ENCODE data around the gene CHST4.
"Not testable (repeated sequence)": the region's sequence is repeated elsewhere in the genome, so short reads cannot be mapped to it uniquely, and the experiment has no call there.

CHST4 gene

GRCh38 chr16:71569621-71570020 is 43.4 kb downstream of the CHST4 start:
- no peak for DNase-seq (ENCODE audit: low read depth in 2 of 2)

- no peak for DNase-seq (ENCODE audit: low read depth in 2 of 2)
Observed at GRCh38 chr16:71570144-71570543, 43.9 kb downstream of the CHST4 start.

GRCh38 chr16:71572497-71573116 is 46.4 kb downstream of the CHST4 start:
- no peak for DNase-seq (ENCODE audit: low read depth in 2 of 2)

GRCh38 chr16:71573387-71574094 is 47.3 kb downstream of the CHST4 start:
- no peak for DNase-seq (ENCODE audit: low read depth in 2 of 2)

GRCh38 chr16:71574702-71575101 is 48.5 kb downstream of the CHST4 start:
- no peak for DNase-seq (ENCODE audit: low read depth in 2 of 2)

- DNase-seq (ENCODE audit: low read depth in 2 of 2): no peak
Observed at GRCh38 chr16:71576971-71577370, 50.7 kb downstream of the CHST4 start, which contains the start of gene TAT. TSS of gene TAT (minus strand) at chr16:71577092. CDS start at chr16:71576415, 677 bp downstream.

- DNase-seq (ENCODE audit: low read depth in 2 of 2): not testable (repeated sequence)
Observed at GRCh38 chr16:71582553-71582848, 56.3 kb downstream of the CHST4 start.

GRCh38 chr16:71584543-71585317 is 58.5 kb downstream of the CHST4 start:
- DNase-seq (ENCODE audit: low read depth in 2 of 2): no peak

GRCh38 chr16:71585318-71585703 is 59.1 kb downstream of the CHST4 start:
- no peak for DNase-seq (ENCODE audit: low read depth in 2 of 2)

All from stimulated activated CD8-positive, alpha-beta memory T cell treated with anti-CD3 and anti-CD28 coated beads, Interleukin-15, amount 100 ng/mL, for 4 hours (primary cell).